Muscle layer of duodenum (tissue), 2 donors: ENCODE measurements around the gene MATR3.

Experiments
- H3K27ac ChIP-seq: one replicate; pipeline ENCODE4 v1.7.0; 2013; ENCODE audit warnings: mild to moderate bottlenecking, low read length
- H3K27me3 ChIP-seq: one replicate; pipeline ENCODE4 v1.7.0; 2013; ENCODE audit warnings: low read depth, mild to moderate bottlenecking, control low read depth, low read length
- H3K36me3 ChIP-seq, 2 donors: one replicate each; pipeline ENCODE4 v1.7.0; 2013; ENCODE audit warnings: low read length in 2 of 2, control low read depth in 1 of 2, mild to moderate bottlenecking in 1 of 2; ENCODE audit not compliant: insufficient read depth in 2 of 2, control insufficient read depth in 1 of 2
- H3K4me1 ChIP-seq, 2 donors: one replicate each; pipeline ENCODE4 v1.7.0; 2013; ENCODE audit warnings: low read length in 2 of 2, mild to moderate bottlenecking in 2 of 2, control low read depth in 1 of 2, moderate library complexity in 1 of 2; ENCODE audit not compliant: insufficient read depth in 2 of 2, control insufficient read depth in 1 of 2
- H3K4me3 ChIP-seq, 2 donors: one replicate each; pipeline ENCODE4 v1.7.0; 2013; ENCODE audit warnings: low read length in 2 of 2, low read depth in 1 of 2, mild to moderate bottlenecking in 1 of 2
- H3K9me3 ChIP-seq, 2 donors: one replicate each; pipeline ENCODE4 v1.7.0; 2013; ENCODE audit warnings: low read length in 2 of 2, control low read depth in 1 of 2, mild to moderate bottlenecking in 1 of 2; ENCODE audit not compliant: control insufficient read depth in 1 of 2
- donor health status: healthy.

The MATR3 gene, protein sequence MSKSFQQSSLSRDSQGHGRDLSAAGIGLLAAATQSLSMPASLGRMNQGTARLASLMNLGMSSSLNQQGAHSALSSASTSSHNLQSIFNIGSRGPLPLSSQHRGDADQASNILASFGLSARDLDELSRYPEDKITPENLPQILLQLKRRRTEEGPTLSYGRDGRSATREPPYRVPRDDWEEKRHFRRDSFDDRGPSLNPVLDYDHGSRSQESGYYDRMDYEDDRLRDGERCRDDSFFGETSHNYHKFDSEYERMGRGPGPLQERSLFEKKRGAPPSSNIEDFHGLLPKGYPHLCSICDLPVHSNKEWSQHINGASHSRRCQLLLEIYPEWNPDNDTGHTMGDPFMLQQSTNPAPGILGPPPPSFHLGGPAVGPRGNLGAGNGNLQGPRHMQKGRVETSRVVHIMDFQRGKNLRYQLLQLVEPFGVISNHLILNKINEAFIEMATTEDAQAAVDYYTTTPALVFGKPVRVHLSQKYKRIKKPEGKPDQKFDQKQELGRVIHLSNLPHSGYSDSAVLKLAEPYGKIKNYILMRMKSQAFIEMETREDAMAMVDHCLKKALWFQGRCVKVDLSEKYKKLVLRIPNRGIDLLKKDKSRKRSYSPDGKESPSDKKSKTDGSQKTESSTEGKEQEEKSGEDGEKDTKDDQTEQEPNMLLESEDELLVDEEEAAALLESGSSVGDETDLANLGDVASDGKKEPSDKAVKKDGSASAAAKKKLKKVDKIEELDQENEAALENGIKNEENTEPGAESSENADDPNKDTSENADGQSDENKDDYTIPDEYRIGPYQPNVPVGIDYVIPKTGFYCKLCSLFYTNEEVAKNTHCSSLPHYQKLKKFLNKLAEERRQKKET

DNA sequence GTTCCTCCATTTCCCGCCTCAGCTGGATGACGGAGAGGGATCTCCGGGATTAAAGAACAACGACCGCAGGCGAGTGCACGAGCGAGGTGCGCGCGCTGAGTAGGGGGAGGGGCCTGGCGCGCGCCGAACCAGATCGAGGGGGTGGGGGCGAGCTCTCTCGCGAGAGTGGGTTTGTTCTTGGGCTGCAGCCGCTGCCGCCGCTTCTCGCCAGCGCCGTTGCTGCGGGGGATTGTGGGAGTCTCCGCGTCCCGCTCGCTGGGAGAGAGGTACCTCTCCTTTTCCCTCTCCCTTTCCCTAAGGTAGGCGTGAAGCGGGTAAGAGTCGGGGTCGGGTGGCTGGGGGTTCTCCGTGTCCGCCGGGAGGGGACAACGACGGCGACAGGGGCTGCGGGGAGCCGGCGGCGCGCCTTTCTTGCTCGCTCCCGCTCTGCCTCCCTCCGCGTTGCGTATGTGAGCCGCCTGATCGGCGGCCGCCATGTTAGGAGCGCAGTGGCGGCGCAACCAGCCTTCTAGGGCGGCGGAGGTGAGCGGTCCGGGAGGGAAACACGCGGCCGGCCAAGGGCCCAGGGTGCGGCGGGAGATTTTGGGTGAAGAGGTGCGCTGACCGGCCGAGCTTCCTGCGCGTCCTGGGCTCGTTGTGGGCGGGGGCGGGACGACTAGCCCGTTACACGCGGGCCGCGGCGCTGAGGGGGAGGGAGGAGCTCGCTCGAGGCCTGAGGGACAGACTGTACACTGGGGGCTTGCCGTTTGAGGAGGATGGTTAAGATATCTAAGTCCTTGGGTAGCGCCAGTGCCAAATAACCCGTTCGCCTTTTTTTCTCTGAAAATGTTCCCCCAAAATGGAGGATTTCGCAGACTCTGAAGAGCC, at the start of gene MATR3:
TSS of gene MATR3 (plus strand) at position 234 of the 867 bp plus-strand sequence. CDS start 13,676 bp downstream, outside the sequence.
- Histone ChIP-seq H3K27ac (peak within 1 kb of the TSS; percentile 99), H3K27me3 (no peaks in the 10 kb centered on the region), H3K36me3 (peaks cover 0 to 7% of the 10 kb centered on the region in 2 donors)

DNA sequence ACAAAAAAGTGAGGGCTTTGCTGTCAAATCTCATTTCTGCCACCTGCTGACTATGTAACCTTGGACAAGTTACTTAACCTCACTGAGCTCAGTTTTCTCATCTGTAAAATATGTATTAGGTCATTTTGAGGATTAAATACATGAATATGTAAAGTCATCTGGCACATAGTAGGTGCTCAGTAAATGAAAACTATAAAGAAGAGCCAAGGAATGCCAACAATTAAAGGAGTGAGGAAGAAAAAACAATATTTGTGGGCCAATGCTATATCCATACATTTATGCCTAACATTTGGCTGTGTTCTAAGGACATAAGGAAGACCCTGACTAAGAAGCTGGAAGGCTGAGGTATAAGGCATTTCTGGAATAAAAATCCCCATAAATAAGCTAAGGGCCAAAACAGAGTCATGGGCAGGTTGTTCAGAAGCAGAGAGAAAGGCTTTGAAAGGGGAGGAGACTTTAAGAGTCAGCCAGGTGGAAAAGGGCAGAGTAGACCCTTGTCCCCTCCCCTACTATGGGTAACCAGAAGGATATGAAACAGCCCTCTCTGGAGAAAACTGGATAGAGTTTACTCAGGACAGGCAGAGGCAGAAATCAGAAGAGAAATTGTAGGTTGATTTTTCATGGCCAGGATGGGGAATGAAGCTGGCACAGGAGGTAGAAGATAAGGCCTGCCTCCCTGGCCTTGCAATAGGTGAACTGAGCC, 47.8 kb upstream of the MATR3 start:
- Histone ChIP-seq H3K4me1 (no peaks in the 10 kb centered on the region), H3K9me3 (no peaks in the 10 kb centered on the region), H3K27ac (no peak overlapping the region), H3K36me3 (no peaks in the 10 kb centered on the region), H3K4me3 (no peak overlapping the region), H3K27me3 (no peaks in the 10 kb centered on the region)

More for the DNA sequence above, at the start of gene MATR3:
- Histone ChIP-seq H3K4me3 (peak within 1 kb of the TSS; percentile 82 to 98), H3K9me3 (no peaks in the 10 kb centered on the region), H3K4me1 (peaks cover 7 to 37% of the 10 kb centered on the region in 2 donors)

DNA sequence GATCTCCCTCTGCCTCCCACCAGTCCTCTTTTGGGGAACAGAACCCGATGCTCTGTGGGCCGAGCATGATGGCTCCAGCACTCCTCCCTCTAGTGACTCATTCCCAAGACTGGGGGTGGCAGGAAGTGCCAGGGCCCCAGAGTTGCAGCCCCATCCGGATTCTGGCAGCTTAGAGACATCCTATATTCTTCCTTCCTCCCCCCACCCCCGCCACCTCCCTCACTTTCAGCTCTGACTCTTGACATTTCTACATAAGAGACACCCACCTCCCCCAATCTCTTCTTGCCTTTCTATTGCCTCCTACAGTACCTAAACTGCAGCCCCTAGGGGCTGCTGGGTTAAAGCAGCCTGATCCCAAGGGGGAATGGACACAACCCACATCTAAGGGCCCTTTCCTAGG, 47.1 kb upstream of the MATR3 start:
- H3K9me3 ChIP-seq: no peaks in the 10 kb centered on the region
- no peak overlapping the region for H3K27ac ChIP-seq
- H3K36me3 ChIP-seq: no peaks in the 10 kb centered on the region
- no peaks in the 10 kb centered on the region for H3K4me1 ChIP-seq
- no peak overlapping the region for H3K4me3 ChIP-seq
- no peaks in the 10 kb centered on the region for H3K27me3 ChIP-seq

DNA sequence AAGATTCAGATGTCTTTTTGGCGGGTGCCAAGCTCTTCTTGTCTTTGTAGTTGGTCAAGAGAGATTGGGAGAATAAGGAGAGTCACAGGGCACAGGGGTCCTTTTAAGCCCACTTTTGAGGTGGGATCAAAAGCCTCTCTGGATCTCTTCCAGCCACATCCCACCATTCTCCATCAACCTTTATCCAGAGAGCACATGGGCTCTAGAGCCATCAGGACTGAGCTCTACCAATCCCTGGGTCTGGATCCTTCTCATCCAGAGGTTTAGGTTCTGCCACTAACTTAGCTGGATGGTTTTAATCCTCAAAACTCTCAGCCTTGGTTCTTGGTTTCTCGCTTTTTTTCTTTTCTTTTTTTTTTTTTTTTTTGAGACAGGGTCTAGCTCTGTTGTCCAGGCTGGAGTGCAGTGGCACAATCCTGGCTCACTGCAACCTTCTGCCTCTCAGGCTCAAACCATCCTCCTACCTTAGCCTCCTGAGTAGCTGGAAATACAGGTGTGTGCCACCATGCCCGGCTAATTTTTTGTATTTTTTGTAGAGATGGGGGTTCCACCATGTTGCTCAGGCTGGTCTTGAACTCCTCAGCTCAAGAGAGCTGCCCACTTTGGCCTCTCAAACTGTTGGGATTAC, 44.6 kb upstream of the MATR3 start:
- Histone ChIP-seq H3K9me3 (no peaks in the 10 kb centered on the region), H3K27ac (no peak overlapping the region), H3K27me3 (no peaks in the 10 kb centered on the region), H3K36me3 (no peaks in the 10 kb centered on the region), H3K4me3 (no peak overlapping the region), H3K4me1 (no peaks in the 10 kb centered on the region)

DNA sequence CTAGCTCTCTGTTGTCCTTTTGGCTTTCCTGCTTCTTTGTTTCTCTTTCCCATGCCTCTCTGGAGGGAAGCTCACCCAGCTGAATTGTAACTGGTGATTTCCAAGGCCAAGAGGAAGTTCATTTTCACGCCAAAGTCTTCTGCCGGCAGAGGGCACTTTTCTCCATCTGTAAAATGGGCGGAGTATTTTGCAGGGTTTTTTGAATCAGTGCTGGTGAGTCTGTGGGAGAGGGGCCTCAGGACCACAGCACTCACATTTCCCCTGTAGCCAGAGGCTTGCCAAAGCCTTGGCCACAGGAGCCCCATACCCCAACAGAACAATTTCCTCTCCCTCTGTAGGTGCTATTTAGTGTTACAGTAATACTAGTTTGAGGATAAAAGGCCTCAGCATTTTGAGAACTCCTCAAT, 42.3 kb upstream of the MATR3 start:
- H3K4me1 ChIP-seq: no peaks in the 10 kb centered on the region
- no peak overlapping the region for H3K27ac ChIP-seq
- no peaks in the 10 kb centered on the region for H3K27me3 ChIP-seq
- no peaks in the 10 kb centered on the region for H3K9me3 ChIP-seq
- H3K36me3 ChIP-seq: no peaks in the 10 kb centered on the region
- H3K4me3 ChIP-seq: no peak overlapping the region

DNA sequence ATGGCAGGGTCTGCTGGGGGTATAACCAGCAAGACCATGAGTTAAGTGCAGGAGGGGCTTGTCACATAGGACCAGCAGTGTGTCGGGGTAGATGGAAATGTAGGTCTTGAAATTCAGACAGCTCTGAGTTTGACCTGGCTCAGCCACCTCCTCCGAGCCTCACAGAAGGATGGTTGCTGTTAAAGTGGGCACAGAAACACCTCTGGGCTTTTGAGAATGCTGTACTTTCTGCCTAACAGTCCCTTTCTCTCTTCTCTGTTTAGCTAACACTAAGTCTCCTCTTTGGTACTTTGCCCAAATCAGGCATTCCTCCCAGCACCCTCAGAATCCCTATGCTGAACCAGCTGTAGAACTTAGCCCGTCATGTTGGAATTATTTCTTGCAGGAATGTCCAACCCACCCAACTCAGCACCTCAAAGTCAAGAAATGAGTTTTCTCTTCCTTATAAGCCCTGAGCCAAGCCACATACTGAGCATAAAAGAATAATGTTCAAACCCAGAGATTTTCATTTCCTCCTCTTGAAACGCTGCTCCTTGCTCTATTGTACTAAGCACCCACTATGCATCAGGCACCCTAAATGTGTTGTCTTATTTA, 41.7 kb upstream of the MATR3 start:
- Histone ChIP-seq H3K36me3 (no peaks in the 10 kb centered on the region), H3K4me1 (no peaks in the 10 kb centered on the region), H3K9me3 (no peaks in the 10 kb centered on the region), H3K27ac (no peak overlapping the region), H3K4me3 (no peak overlapping the region), H3K27me3 (no peaks in the 10 kb centered on the region)

DNA sequence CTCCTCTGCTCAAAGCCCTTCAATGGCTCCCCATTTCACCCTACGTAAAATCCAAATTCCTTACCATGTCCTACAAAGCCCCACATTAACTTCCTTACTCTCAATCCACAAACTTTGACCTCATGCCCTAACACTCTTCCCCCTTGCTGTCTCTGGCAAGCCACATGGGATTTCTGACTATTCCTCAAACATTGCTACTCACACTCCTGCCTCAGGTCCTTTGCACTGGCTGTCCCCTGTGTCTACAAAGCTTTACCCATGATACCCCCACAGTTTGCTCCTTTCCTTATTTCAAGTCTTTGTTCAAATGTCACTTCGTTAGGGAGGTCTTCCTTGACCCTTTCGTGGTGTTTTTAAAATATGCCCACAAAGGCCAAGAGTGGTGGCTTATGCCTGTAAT, 40.4 kb upstream of the MATR3 start:
- Histone ChIP-seq H3K27me3 (no peaks in the 10 kb centered on the region), H3K9me3 (no peaks in the 10 kb centered on the region), H3K4me1 (no peaks in the 10 kb centered on the region), H3K4me3 (no peak overlapping the region), H3K27ac (no peak overlapping the region), H3K36me3 (no peaks in the 10 kb centered on the region)

DNA sequence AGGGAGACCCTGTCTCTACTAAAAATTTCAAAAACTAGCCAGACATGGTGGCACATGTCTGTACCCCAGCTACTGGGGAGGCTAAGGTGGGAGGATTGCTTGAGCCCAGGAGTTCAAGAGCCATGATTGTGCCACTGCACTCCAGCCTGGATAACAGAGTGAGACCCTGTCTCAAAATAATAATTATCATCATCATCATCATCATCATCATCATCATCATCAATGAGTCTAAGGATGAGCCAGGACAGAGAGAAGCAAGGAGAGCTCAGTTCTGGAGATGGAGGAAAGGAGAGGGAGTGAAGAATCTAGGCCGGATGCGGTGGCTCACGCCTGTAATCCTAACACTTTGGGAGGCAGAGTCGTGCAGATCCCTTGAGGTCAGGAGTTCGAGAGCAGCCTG, 36.7 kb upstream of the MATR3 start:
- H3K4me3 ChIP-seq: no peak overlapping the region
- peaks cover 0 to under 1% of the 10 kb centered on the region in 2 donors for H3K4me1 ChIP-seq
- H3K27ac ChIP-seq: no peak overlapping the region
- H3K27me3 ChIP-seq: no peaks in the 10 kb centered on the region
- H3K9me3 ChIP-seq: no peaks in the 10 kb centered on the region
- no peaks in the 10 kb centered on the region for H3K36me3 ChIP-seq

DNA sequence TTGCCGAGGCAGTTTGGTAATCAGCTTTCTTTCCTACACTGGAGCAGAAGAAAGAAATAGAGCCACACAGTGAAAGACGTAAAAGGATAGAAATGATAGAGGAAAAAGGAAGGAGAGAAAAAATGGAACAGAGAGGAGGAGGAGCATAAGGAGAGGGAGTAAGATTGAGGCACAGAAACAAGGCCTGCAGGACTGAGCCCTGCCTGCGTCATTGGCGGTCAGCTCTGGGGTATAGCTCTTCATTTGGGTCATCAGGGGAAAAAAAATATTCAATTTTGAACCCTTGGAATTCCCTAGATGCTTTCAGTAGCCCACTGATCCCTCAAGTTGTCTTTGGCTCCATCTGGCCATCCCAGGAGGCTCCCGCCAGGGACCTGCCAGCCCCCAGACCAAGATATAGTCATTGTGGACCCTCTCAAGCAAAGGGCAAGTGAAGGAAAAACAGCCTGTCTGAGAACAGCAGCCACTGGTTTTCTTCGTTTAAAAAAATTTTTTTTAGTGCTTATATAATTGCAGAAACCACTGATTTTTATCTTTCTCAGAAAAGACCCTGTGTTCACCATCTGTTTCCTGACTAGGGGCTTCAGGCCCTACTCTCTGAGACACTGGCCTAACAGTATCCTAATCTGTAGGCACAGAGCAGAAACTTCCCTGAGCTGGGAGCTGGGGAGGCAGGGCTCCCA, 31.3 kb upstream of the MATR3 start:
- no peaks in the 10 kb centered on the region for H3K27me3 ChIP-seq
- no peak overlapping the region for H3K4me3 ChIP-seq
- no peaks in the 10 kb centered on the region for H3K9me3 ChIP-seq
- H3K36me3 ChIP-seq: no peaks in the 10 kb centered on the region
- H3K27ac ChIP-seq: no peak overlapping the region
- H3K4me1 ChIP-seq: peaks cover 0 to 12% of the 10 kb centered on the region in 2 donors
